ENCODE measurements around the gene IGF2.

The IGF2 gene

DNA sequence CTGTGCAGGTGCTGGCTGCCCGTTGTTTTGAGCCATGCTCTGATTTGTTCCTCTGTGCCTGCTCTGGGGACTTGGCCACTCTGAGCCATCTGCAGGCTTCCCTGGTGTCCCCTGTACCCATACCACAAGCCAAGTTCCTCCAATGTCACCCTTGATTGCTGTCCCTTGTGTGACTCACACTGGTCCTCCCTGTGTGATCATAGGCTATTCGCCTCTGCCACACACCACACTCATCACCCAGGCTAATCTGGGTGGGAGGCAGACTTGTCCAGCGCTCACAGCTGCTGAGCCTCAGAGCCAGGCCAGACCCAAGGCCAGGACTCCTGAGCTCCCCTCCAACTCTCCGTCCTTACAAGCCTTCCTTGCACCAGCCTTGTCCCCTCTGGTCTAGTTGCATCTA, 31.7 kb downstream of the IGF2 start:
- Histone ChIP-seq H3K4me1 (ENCODE audit: control insufficient read depth, insufficient read depth, low read length, unreplicated experiment) (no peaks in the 10 kb centered on the region), H3K79me2 (ENCODE audit: control insufficient read depth, insufficient read depth, low read length, unreplicated experiment) (no peaks in the 10 kb centered on the region), H3K27ac (ENCODE audit: low read depth, low read length) (no peak overlapping the region), H3K36me3 (ENCODE audit: insufficient read depth, low read length) (no peaks in the 10 kb centered on the region), H3K4me3 (ENCODE audit: low read depth, low read length) (no peak overlapping the region), H3K27me3 (ENCODE audit: insufficient read depth, low read length) (peaks cover 16% of the 10 kb centered on the region; the same call in 1 of the 2 replicates), H2AFZ (ENCODE audit: low read length, unreplicated experiment) (no peak overlapping the region)

DNA sequence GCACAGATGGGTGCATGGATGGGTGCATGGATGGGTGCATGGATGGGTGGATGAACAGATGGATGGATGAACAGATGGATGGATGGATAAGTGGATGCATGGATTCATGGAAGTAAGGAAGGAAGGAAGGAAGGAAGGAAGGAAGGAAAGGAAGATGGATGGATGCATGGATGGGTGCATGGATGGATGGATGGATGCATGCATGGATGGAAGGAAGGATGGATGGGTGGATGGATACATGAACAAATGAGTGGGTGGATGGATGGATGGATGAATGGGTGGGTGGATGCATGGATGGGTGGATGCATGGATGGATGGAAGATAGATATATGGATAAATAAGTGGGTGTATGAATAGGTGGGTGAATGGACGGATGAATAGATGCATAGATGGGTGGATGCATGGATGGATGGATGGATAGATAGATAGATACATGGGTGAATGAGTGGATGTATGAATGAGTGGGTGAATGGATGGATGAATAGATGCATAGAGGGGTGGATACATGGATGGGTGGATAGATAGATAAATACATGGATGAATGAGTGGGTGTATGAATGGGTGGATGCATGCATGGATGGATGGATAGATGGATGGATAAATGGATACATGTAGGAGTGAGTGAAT, 32.5 kb downstream of the IGF2 start:
- H3K27ac ChIP-seq (ENCODE audit: low read depth, low read length), result no peak overlapping the region
- no peaks in the 10 kb centered on the region for H3K4me1 ChIP-seq (ENCODE audit: control insufficient read depth, insufficient read depth, low read length, unreplicated experiment)
- H3K4me3 ChIP-seq (ENCODE audit: low read depth, low read length), result no peak overlapping the region
- no peak overlapping the region for H2AFZ ChIP-seq (ENCODE audit: low read length, unreplicated experiment)
- no peaks in the 10 kb centered on the region for H3K36me3 ChIP-seq (ENCODE audit: insufficient read depth, low read length)
- no peaks in the 10 kb centered on the region for H3K79me2 ChIP-seq (ENCODE audit: control insufficient read depth, insufficient read depth, low read length, unreplicated experiment)
- H3K27me3 ChIP-seq (ENCODE audit: insufficient read depth, low read length), result peaks cover 16% of the 10 kb centered on the region; the same call in 1 of the 2 replicates

DNA sequence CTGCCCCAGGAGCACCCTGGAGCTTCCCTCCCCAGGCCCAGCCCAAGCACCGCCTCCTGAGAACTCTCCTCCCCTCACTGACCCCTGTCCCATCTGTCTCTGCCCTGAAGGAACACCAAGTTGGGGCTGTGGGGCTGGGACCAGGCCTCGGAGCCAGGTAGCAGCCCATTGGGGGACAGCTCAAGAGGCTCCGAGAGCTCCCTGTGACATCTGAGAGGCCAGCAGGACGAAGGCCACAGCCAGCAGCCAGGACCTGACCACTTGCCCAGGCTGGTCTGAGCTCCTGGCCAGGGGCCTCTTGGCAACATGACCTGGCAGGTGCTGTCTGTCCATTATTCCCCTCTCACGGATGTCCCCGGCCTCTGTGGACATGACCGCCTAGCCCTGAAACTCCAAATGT, 33.7 kb downstream of the IGF2 start:
- Histone ChIP-seq H3K36me3 (ENCODE audit: insufficient read depth, low read length) (no peaks in the 10 kb centered on the region), H2AFZ (ENCODE audit: low read length, unreplicated experiment) (no peak overlapping the region), H3K4me1 (ENCODE audit: control insufficient read depth, insufficient read depth, low read length, unreplicated experiment) (no peaks in the 10 kb centered on the region), H3K27ac (ENCODE audit: low read depth, low read length) (no peak overlapping the region), H3K27me3 (ENCODE audit: insufficient read depth, low read length) (peaks cover 16% of the 10 kb centered on the region; the same call in 1 of the 2 replicates), H3K4me3 (ENCODE audit: low read depth, low read length) (no peak overlapping the region), H3K79me2 (ENCODE audit: control insufficient read depth, insufficient read depth, low read length, unreplicated experiment) (no peaks in the 10 kb centered on the region)

DNA sequence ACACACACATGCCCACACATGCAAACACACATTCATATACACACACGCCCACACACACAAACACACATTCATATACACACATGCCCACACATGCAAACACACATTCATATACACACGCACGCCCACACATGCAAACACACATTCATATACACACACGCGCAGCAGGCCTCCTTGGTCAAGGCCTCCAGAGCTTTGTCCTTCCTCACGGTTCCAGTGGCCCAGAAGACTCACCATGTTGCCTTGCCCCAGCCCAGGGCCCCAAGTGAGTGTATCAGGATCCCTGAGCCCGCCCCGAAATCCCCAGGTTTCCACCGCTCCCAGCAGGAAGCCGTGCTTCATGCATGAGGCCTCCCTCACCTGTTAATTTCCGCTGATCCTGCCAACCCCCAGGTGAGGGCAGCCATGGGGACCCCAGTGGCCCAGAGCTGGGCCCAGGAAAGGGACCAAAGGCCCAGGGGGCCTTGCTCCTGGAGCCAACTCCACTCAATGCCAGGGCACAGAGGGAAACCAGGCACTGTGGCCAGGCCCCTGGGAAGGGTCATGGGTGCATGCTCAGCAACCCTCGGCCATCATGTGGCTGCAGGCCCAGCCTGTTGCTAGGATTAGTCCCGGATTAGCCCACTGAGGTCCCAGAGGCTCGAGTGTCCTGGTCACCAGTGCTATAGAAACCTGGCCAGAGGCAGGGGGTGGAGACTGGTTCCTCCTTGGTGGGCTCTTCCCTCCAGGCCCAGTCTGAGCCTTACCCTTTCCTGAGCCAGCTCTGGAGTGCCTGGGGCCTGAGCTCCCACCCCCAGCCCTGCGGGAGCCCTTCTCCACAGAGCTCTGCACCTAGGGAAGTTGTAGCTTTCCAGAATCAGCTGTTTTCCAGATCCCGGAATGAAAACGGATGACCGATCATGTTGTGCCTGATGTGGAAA, 34.4 kb downstream of the IGF2 start:
- H3K79me2 ChIP-seq (ENCODE audit: control insufficient read depth, insufficient read depth, low read length, unreplicated experiment), result no peaks in the 10 kb centered on the region
- H2AFZ ChIP-seq (ENCODE audit: low read length, unreplicated experiment), result no peak overlapping the region
- H3K36me3 ChIP-seq (ENCODE audit: insufficient read depth, low read length), result no peaks in the 10 kb centered on the region
- H3K4me3 ChIP-seq (ENCODE audit: low read depth, low read length), result no peak overlapping the region
- peaks cover 16% of the 10 kb centered on the region; the same call in 1 of the 2 replicates for H3K27me3 ChIP-seq (ENCODE audit: insufficient read depth, low read length)
- no peaks in the 10 kb centered on the region for H3K4me1 ChIP-seq (ENCODE audit: control insufficient read depth, insufficient read depth, low read length, unreplicated experiment)
- H3K27ac ChIP-seq (ENCODE audit: low read depth, low read length), result no peak overlapping the region

DNA sequence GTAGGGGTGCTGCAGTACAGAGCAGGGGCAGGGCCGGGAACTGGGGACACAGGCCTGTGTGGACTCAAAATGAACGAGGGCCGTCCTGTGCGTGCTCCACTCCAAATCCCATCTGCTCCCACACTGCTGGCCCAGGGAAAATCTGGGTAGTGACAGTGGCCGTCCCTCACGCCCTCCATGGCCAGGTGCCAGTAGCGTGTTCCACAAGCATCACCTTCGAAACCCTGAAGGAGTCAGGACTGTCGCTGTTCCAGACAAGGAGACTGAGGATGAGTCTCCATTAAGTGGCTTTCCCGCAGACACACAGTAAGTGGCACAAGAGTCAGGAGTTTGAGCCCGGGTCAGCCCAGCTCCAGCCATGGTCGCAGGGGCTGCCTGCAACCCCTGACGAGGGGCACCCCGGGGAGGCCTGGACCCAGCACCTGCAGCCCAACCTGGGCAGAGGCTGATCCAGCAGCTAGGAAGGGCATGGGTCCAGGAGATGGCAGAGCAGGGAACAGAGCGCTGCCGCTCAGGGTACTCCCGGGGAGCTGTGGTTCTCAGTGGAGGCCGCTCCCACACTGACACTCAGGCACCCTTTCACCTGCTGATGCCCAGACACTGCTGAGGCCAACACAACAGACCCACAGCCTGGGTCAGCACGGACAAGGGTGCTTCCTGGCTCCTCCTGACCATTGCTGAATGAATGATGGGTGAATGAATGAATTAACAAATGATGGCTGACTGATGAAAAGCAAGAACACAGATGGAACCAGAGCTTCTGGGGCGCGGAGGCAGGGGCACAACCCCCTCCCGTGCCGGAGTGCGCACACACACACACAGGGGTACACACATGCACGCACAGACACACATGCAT, 35.3 kb downstream of the IGF2 start:
- H3K79me2 ChIP-seq (ENCODE audit: control insufficient read depth, insufficient read depth, low read length, unreplicated experiment), result no peaks in the 10 kb centered on the region
- H3K27me3 ChIP-seq (ENCODE audit: insufficient read depth, low read length), result peaks cover 16% of the 10 kb centered on the region; the same call in 1 of the 2 replicates
- no peak overlapping the region for H3K4me3 ChIP-seq (ENCODE audit: low read depth, low read length)
- no peak overlapping the region for H3K27ac ChIP-seq (ENCODE audit: low read depth, low read length)
- H3K36me3 ChIP-seq (ENCODE audit: insufficient read depth, low read length), result no peaks in the 10 kb centered on the region
- H3K4me1 ChIP-seq (ENCODE audit: control insufficient read depth, insufficient read depth, low read length, unreplicated experiment), result no peaks in the 10 kb centered on the region
- no peak overlapping the region for H2AFZ ChIP-seq (ENCODE audit: low read length, unreplicated experiment)

DNA sequence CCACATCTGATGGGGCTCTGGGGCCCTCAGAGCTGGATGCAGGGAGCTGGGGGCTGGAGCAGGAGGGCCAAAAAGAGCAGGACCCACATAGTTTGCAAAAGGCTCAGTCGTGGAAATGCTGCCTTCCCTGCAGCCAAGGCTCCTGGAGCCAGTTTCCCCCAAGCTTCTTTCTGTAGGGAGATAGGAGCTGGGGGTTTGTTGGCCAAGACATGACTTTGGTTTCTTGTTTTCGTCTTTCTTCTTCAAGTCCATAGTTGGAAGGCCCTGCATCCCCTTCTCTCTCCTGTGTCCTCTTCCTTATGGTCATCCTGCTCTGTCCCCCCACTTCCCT, 36.3 kb downstream of the IGF2 start:
- Histone ChIP-seq H2AFZ (ENCODE audit: low read length, unreplicated experiment) (no peak overlapping the region), H3K36me3 (ENCODE audit: insufficient read depth, low read length) (no peaks in the 10 kb centered on the region), H3K27ac (ENCODE audit: low read depth, low read length) (no peak overlapping the region), H3K4me1 (ENCODE audit: control insufficient read depth, insufficient read depth, low read length, unreplicated experiment) (peaks cover under 1% of the 10 kb centered on the region), H3K27me3 (ENCODE audit: insufficient read depth, low read length) (peaks cover 9% of the 10 kb centered on the region; the same call in 1 of the 2 replicates), H3K4me3 (ENCODE audit: low read depth, low read length) (no peak overlapping the region), H3K79me2 (ENCODE audit: control insufficient read depth, insufficient read depth, low read length, unreplicated experiment) (no peaks in the 10 kb centered on the region)

DNA sequence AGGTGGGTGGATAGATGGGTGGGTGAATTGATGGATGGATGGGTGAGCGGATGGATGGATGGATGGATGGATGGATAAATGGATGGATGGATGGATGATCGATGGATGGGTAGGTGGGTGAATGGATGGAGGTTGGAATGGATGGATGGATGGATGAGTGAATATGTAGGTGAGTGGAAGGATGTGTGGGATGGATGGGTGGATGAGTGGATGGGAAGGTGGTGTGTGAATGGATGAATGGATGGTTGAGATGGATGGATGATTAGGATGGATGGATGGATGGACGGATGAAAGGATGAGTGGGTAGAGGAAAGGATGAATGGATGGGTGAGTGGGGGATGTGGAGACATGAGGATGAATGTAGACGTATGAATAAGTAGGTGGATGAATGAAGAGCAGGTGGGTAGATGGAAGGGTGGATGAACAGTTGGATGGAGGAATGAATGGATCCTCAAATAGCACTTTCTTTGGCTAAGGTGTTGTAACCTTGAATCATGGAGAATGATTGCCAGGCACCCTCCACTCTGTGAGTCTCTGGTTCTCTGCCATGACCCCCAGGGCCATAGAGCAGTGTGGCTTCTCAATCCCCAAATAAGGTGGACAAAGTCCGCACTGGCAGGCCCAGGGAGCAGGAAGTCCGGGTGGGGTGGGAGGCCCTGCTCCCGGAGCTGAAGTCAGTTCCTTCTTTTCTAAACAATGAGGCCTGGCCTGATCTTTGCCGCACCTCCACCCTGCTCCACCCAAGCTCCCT, 36.9 kb downstream of the IGF2 start:
- no peaks in the 10 kb centered on the region for H3K79me2 ChIP-seq (ENCODE audit: control insufficient read depth, insufficient read depth, low read length, unreplicated experiment)
- H2AFZ ChIP-seq (ENCODE audit: low read length, unreplicated experiment), result no peak overlapping the region
- H3K27ac ChIP-seq (ENCODE audit: low read depth, low read length), result no peak overlapping the region
- no peaks in the 10 kb centered on the region for H3K36me3 ChIP-seq (ENCODE audit: insufficient read depth, low read length)
- H3K27me3 ChIP-seq (ENCODE audit: insufficient read depth, low read length), result peaks cover 9% of the 10 kb centered on the region; the same call in 1 of the 2 replicates
- H3K4me1 ChIP-seq (ENCODE audit: control insufficient read depth, insufficient read depth, low read length, unreplicated experiment), result peaks cover 6% of the 10 kb centered on the region
- H3K4me3 ChIP-seq (ENCODE audit: low read depth, low read length), result no peak overlapping the region

DNA sequence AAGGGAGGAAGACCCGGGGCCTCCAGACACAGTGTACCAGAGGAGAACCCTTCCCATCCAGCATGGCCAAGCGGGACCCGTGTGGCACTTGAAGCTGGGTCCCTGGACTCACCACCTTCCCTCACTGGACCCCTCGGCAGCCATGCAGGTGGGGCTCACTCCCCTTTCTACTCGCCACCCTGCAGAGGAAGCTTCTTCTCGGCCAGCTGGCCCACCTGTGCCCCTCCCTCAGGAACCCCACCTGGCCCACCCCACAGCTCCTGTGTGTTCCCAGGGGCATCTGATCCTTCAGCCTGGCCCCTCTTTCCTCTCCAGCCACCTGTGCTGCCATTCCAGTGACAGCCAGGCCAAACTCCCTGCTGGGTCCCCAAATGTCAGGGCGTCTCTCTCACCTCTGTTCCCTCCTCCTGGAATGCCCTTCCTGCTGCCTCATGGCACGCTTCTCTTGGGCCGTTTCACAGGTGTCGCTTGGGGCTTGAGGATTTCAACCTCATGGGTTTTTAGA, 38.0 kb downstream of the IGF2 start:
- Histone ChIP-seq H3K4me3 (ENCODE audit: low read depth, low read length) (no peak overlapping the region), H3K4me1 (ENCODE audit: control insufficient read depth, insufficient read depth, low read length, unreplicated experiment) (peaks cover 17% of the 10 kb centered on the region), H2AFZ (ENCODE audit: low read length, unreplicated experiment) (no peak overlapping the region), H3K79me2 (ENCODE audit: control insufficient read depth, insufficient read depth, low read length, unreplicated experiment) (no peaks in the 10 kb centered on the region), H3K36me3 (ENCODE audit: insufficient read depth, low read length) (no peaks in the 10 kb centered on the region), H3K27me3 (ENCODE audit: insufficient read depth, low read length) (peaks cover 5% of the 10 kb centered on the region; the same call in 1 of the 2 replicates), H3K27ac (ENCODE audit: low read depth, low read length) (no peak overlapping the region)

DNA sequence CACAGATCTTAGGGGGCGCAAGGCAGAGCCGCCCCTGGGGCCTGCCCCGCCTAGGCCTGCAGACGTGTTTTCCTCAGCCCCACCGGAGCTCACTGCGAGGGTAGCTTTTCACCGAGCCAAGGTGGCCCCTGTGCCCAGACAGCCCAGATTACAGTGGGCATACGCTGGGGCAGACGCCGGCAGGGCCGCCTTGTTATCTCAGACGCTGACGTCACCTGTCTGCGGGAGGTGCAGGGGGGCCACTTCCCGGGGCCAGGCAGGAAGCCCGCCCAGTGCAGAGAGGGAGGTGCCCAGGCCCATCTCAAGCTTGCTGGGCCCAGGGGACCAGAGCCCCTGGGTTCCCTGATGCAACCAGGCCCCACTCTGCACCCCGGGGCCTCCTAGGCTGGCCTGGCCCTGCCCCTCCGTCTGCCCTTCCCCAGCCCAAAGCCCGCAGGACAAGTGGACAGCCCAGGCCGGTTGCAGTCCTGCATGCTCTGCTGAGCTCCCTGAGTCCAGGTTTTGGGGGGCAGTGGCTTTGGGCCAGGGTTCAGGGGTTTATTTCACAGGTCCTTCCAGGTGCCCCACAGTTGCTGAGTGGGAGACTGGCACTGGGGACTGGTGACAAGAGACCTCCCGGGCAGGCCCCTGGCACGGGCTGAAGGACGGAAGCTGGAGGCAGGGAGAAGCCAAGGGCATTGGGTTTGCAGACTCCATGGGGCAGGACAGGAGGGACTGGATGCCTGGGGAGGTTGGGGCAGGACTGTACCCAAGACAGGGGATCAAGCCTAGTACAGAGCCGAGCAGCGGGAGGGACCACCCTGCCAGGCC, 38.6 kb downstream of the IGF2 start:
- Histone ChIP-seq H3K27me3 (ENCODE audit: insufficient read depth, low read length) (no peaks in the 10 kb centered on the region), H3K4me1 (ENCODE audit: control insufficient read depth, insufficient read depth, low read length, unreplicated experiment) (peaks cover 24% of the 10 kb centered on the region), H3K4me3 (ENCODE audit: low read depth, low read length) (no peak overlapping the region), H2AFZ (ENCODE audit: low read length, unreplicated experiment) (no peak overlapping the region), H3K36me3 (ENCODE audit: insufficient read depth, low read length) (no peaks in the 10 kb centered on the region), H3K27ac (ENCODE audit: low read depth, low read length) (no peak overlapping the region), H3K79me2 (ENCODE audit: control insufficient read depth, insufficient read depth, low read length, unreplicated experiment) (no peaks in the 10 kb centered on the region)
